IMR-90 (cell line): ENCODE measurements around the gene MRPS34. TPM values are rescaled to one million over a fixed set of nuclear protein-coding genes. Genes with fewer than 3 reads are reported as not detected.

ENCODE experiments used
- CTCF ChIP-seq: conservative IDR thresholded peaks from 2 replicates; pipeline ENCODE4 v1.5.1; 2012; ENCODE audit warnings: mild to moderate bottlenecking, low read depth, low read length, improper control_type of control experiment
- MXI1 ChIP-seq: IDR thresholded peaks from 2 replicates; pipeline ENCODE4 v1.6.1; 2012; ENCODE audit warnings: low read depth, mild to moderate bottlenecking, low read length, moderate library complexity, borderline replicate concordance
- NFE2L2 ChIP-seq: fragments of 150-350 bp; IDR thresholded peaks from 2 replicates; pipeline ENCODE4 v1.6.1; 2016; ENCODE audit warnings: low read depth, mild to moderate bottlenecking, low read length
- USF2 ChIP-seq: fragments of 150-350 bp; IDR thresholded peaks from 2 replicates; pipeline ENCODE4 v1.6.1; 2017; ENCODE audit warnings: mild to moderate bottlenecking, antibody characterized with exemption, low read length, low read depth
- polyA plus RNA-seq, 3 experiments: library from polyadenylated mRNA; depleted of rRNA; stranded (reverse); fragments of >200 nt; gene quantifications; 2 replicates each; pipeline ENCODE4 v1.2.3, GENCODE V29; 2012; ENCODE audit warnings: low replicate concordance in 1 of 3
- total RNA-seq: library from RNA; depleted of rRNA; stranded (reverse); fragments of >200 nt; gene quantifications from 2 replicates; pipeline ENCODE4 v1.2.3, GENCODE V29; 2012

Gene MRPS34
- total and polyA plus RNA-seq, 2 of the 4 experiments (the other 2 are of a cell fraction): 68.5 to 80.4 TPM

DNA sequence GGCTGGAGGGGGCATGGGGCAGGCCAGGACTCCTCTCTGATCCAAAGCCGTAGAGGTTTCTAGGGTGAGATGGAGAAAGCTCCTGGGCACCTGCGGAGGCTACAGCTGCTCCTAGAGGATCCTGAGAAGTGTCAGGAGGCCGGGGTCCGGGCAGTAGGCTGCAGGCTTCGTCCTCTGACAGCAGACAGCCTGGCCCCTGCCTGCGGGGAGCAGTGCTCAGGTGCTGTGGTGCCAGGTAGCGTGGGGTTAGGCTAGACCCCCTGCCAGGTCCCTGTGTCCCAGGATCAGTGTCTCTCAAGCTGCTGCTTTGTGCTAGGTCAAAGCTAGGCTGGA, 1.5 kb upstream of the MRPS34 start (continued):
- TF ChIP-seq USF2 (no peak), NFE2L2 (no peak), MXI1 (no peak), CTCF (no peak)
